ENCODE measurements around the gene DIPK2A. TPM values are rescaled to one million over a fixed set of nuclear protein-coding genes. Genes with fewer than 3 reads are reported as not detected.

Gene DIPK2A
- total RNA-seq, 2 donors from 2014 or later: 40.5 to 42.5 TPM

- no peak overlapping the region for H3K4me3 Mint-ChIP-seq
- no peaks in the 10 kb centered on the region for H3K4me1 ChIP-seq (ENCODE audit: control insufficient read depth, insufficient read depth, low read length)
- H3K27me3 ChIP-seq (ENCODE audit: control insufficient read depth, insufficient read depth, low read length, poor library complexity, severe bottlenecking): no peaks in the 10 kb centered on the region
- TF ChIP-seq CTCF (conservative IDR thresholded peaks at IDR 0.05): no peak
- no peak overlapping the region for H3K9ac ChIP-seq (ENCODE audit: extremely low read depth, low read length, poor library complexity, severe bottlenecking)
- H3K9me3 ChIP-seq (ENCODE audit: control insufficient read depth, low read length): no peaks in the 10 kb centered on the region
- no peak overlapping the region for H3K4me3 ChIP-seq (ENCODE audit: low read length)
- H3K27ac ChIP-seq (ENCODE audit: low read depth, low read length): no peak overlapping the region
- H3K27me3 Mint-ChIP-seq (ENCODE audit: insufficient read depth): no peaks in the 10 kb centered on the region
- peaks cover 26% of the 10 kb centered on the region for H3K4me1 Mint-ChIP-seq
- peaks cover 30% of the 10 kb centered on the region for H3K36me3 ChIP-seq (ENCODE audit: control insufficient read depth, insufficient read depth, low read length)
- H3K27ac Mint-ChIP-seq: no peak overlapping the region
- no peaks in the 10 kb centered on the region for H3K9me3 Mint-ChIP-seq
- H3K36me3 Mint-ChIP-seq (ENCODE audit: low read depth): peaks cover 38% of the 10 kb centered on the region
- DNase-seq: no peak
- 100% methylated on average over 1 of the region's 1 CpG; no CpG with 5 or more reads in 1 of the 2 experiments for WGBS, 2 experiments (ENCODE audit: insufficient coverage in 1 of 2, insufficient read length in 1 of 2)
These were observed 20.1 kb downstream of the DIPK2A start for GRCh38 chr3:143991713-143992112.

DNA sequence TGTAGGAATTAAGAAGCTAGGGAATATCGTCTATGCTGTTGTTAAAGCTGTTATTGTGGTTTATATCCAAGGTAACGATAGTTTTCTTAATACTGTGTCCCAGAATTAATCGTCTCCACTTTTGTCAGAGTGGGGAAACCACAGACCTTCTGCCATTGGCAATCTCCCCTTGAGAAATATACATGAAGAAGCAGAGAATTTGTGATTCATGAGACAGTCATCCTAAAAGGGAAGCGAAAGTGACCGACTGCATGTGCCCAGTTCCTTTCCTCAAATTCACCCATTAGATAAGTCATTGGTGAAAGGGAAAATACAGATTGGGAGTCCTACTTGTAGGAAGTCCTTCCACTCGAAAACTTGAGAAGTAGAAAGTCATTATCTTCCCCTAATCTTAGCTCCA lies 26.6 kb downstream of the DIPK2A start:
- H3K4me3 Mint-ChIP-seq: no peak overlapping the region
- Histone ChIP-seq H3K9ac (ENCODE audit: extremely low read depth, low read length, poor library complexity, severe bottlenecking) (no peak overlapping the region), H3K4me3 (ENCODE audit: low read length) (no peak overlapping the region), H3K9me3 (ENCODE audit: control insufficient read depth, low read length) (no peaks in the 10 kb centered on the region), H3K27ac (ENCODE audit: low read depth, low read length) (no peak overlapping the region), H3K27me3 (ENCODE audit: control insufficient read depth, insufficient read depth, low read length, poor library complexity, severe bottlenecking) (no peaks in the 10 kb centered on the region), H3K4me1 (ENCODE audit: control insufficient read depth, insufficient read depth, low read length) (no peaks in the 10 kb centered on the region), H3K36me3 (ENCODE audit: control insufficient read depth, insufficient read depth, low read length) (no peaks in the 10 kb centered on the region)
- H3K9me3 Mint-ChIP-seq: no peaks in the 10 kb centered on the region
- WGBS, 2 experiments (ENCODE audit: insufficient coverage in 1 of 2, insufficient read length in 1 of 2): 97 to 100% methylated on average over 3 to 6 of the region's 6 CpGs
- no peak for TF ChIP-seq CTCF (conservative IDR thresholded peaks at IDR 0.05)
- no peak overlapping the region for H3K27ac Mint-ChIP-seq
- peaks cover 10% of the 10 kb centered on the region for H3K4me1 Mint-ChIP-seq
- peaks cover 12% of the 10 kb centered on the region for H3K36me3 Mint-ChIP-seq (ENCODE audit: low read depth)
- DNase-seq: no peak
- no peaks in the 10 kb centered on the region for H3K27me3 Mint-ChIP-seq (ENCODE audit: insufficient read depth)

- H3K27ac Mint-ChIP-seq: no peak overlapping the region
- no peak overlapping the region for H3K9ac ChIP-seq (ENCODE audit: extremely low read depth, low read length, poor library complexity, severe bottlenecking)
- H3K4me1 Mint-ChIP-seq: no peaks in the 10 kb centered on the region
- no peaks in the 10 kb centered on the region for H3K27me3 ChIP-seq (ENCODE audit: control insufficient read depth, insufficient read depth, low read length, poor library complexity, severe bottlenecking)
- H3K9me3 Mint-ChIP-seq: no peaks in the 10 kb centered on the region
- 80% methylated on average over 1 of the region's 1 CpG; no CpG with 5 or more reads in 1 of the 2 experiments for WGBS, 2 experiments (ENCODE audit: insufficient coverage in 1 of 2, insufficient read length in 1 of 2)
- no peaks in the 10 kb centered on the region for H3K36me3 ChIP-seq (ENCODE audit: control insufficient read depth, insufficient read depth, low read length)
- no peak overlapping the region for H3K27ac ChIP-seq (ENCODE audit: low read depth, low read length)
- H3K4me3 Mint-ChIP-seq: no peak overlapping the region
- H3K36me3 Mint-ChIP-seq (ENCODE audit: low read depth): peaks cover 5% of the 10 kb centered on the region
- H3K4me3 ChIP-seq (ENCODE audit: low read length): no peak overlapping the region
- no peak for TF ChIP-seq CTCF (conservative IDR thresholded peaks at IDR 0.05)
- no peaks in the 10 kb centered on the region for H3K9me3 ChIP-seq (ENCODE audit: control insufficient read depth, low read length)
- H3K4me1 ChIP-seq (ENCODE audit: control insufficient read depth, insufficient read depth, low read length): no peaks in the 10 kb centered on the region
- no peaks in the 10 kb centered on the region for H3K27me3 Mint-ChIP-seq (ENCODE audit: insufficient read depth)
- DNase-seq: no peak
These were observed 31.4 kb downstream of the DIPK2A start for GRCh38 chr3:144003051-144003450.
